SJCRH30 (cell line): Measurements from ENCODE around the gene CYSTM1. TPM values are rescaled to one million over a fixed set of nuclear protein-coding genes. Genes with fewer than 3 reads are reported as not detected.

ENCODE experiments used
- DNase-seq, 2 experiments: peaks; one replicate each; pipeline ENCODE4 v3.0.0-alpha.2; 2015 to 2020
- H3K27ac ChIP-seq: fragments of 250-450 bp; sonication (Bioruptor Pico); 2 replicates; pipeline ENCODE4 v1.5.1; 2020; ENCODE audit warnings: mild to moderate bottlenecking, moderate library complexity
- H3K27me3 ChIP-seq: fragments of 250-450 bp; sonication (Bioruptor Pico); 2 replicates; pipeline ENCODE4 v1.5.1; 2020; ENCODE audit warnings: mild to moderate bottlenecking, moderate library complexity
- H3K36me3 ChIP-seq: fragments of 250-450 bp; sonication (Bioruptor Pico); 2 replicates; pipeline ENCODE4 v1.5.1; 2020; ENCODE audit warnings: mild to moderate bottlenecking, moderate library complexity
- H3K4me1 ChIP-seq: fragments of 250-450 bp; sonication (Bioruptor Pico); 2 replicates; pipeline ENCODE4 v1.5.1; 2020; ENCODE audit warnings: mild to moderate bottlenecking, moderate library complexity
- H3K4me3 ChIP-seq: fragments of 250-450 bp; sonication (Bioruptor Pico); 2 replicates; pipeline ENCODE4 v1.5.1; 2020; ENCODE audit warnings: mild to moderate bottlenecking, moderate library complexity
- H3K9me3 ChIP-seq: fragments of 250-450 bp; sonication (Bioruptor Pico); replicated peaks from 2 replicates; pipeline ENCODE4 v1.5.1; 2020; ENCODE audit warnings: mild to moderate bottlenecking, moderate library complexity
- total RNA-seq: library from RNA; depleted of rRNA; stranded (reverse); fragments of >200 nt; shearing (Covaris generic); gene quantifications from 2 replicates; pipeline ENCODE4 v1.2.3, GENCODE V29; 2014

Gene CYSTM1
- total RNA-seq, 1 experiment from 2014 or later: 10.5 TPM

GRCh38 chr5:140239939-140240700 is 65.1 kb downstream of the CYSTM1 start:
- Histone ChIP-seq H3K27me3 (no peaks in the 10 kb centered on the region), H3K4me3 (no peak overlapping the region), H3K36me3 (peaks cover 4% of the 10 kb centered on the region; the same call in 1 of the 2 replicates), H3K4me1 (peaks cover 17% of the 10 kb centered on the region), H3K27ac (no peak overlapping the region), H3K9me3 (no peaks in the 10 kb centered on the region)
- peak; percentile 61 for DNase-seq

GRCh38 chr5:140240987-140241706 is 66.2 kb downstream of the CYSTM1 start:
- peak; percentile 84 to 85 for DNase-seq
- Histone ChIP-seq H3K27ac (no peak overlapping the region), H3K4me3 (no peak overlapping the region), H3K36me3 (peaks cover 6% of the 10 kb centered on the region; the same call in 1 of the 2 replicates), H3K4me1 (peaks cover 26% of the 10 kb centered on the region), H3K9me3 (no peaks in the 10 kb centered on the region), H3K27me3 (no peaks in the 10 kb centered on the region)

DNA sequence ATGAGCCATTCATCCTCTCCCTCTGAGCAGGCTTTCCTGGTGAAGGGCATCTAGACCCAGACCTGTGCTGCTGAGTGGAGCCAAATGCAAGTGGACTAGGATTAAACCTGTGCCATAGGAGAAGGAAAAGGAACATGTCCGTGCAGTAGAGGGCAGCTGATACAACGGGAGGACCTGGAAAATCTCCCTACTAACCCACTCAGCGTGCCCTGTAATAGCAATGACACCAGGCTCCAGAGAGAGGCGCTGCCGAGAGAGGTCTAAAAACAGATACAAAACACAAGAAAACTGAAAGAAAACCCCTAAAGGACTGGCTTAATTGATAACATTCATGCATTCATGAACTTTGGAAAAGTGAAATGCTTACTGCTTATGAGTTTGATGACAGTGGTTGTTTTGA is 67.1 kb downstream of the CYSTM1 start:
- H3K4me1 ChIP-seq: peaks cover 36% of the 10 kb centered on the region
- H3K27ac ChIP-seq: no peak overlapping the region
- no peak for DNase-seq
- H3K36me3 ChIP-seq: peaks cover 6% of the 10 kb centered on the region; the same call in 1 of the 2 replicates
- no peaks in the 10 kb centered on the region for H3K9me3 ChIP-seq
- H3K4me3 ChIP-seq: no peak overlapping the region
- no peaks in the 10 kb centered on the region for H3K27me3 ChIP-seq

DNA sequence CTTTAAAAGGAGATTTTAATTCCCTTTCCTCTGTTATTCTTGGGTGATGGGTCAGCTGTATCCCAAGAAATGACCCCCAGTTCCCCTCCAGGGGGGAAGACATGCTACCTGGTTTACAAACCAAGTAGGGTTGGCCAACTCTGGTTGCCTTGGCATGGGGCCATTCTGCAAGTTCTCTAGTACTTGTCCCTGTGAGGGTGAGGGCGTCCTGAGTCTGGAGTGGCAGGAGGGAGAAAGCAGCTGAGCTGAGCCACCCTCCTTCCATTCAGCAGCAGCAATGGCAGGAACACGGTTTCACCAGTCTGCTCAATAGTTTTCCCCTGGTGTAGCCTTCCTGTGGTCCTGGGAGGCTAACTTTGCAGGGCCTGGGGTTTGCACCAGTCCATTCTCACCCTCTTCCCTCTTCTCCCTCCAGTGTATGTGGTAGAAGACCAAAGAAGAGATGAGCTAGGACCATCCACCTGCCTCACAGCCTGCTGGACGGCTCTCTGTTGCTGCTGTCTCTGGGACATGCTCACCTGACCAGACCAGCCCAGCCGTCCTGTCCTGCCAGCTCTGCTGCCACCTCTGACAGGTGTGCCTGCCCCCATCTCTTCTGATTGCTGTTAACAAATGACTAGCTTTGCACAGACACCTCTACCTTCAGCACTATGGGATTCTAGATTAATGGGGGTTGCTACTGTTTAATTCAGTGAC is 68.0 kb downstream of the CYSTM1 start:
- Histone ChIP-seq H3K9me3 (no peaks in the 10 kb centered on the region), H3K27ac (no peak overlapping the region), H3K27me3 (no peaks in the 10 kb centered on the region), H3K36me3 (peaks cover 6% of the 10 kb centered on the region; the same call in 1 of the 2 replicates), H3K4me3 (no peak overlapping the region), H3K4me1 (peaks cover 41% of the 10 kb centered on the region)
- no peak for DNase-seq

- Histone ChIP-seq H3K4me3 (no peak overlapping the region), H3K4me1 (peaks cover 41% of the 10 kb centered on the region), H3K36me3 (peaks cover 6% of the 10 kb centered on the region; the same call in 1 of the 2 replicates), H3K27me3 (no peaks in the 10 kb centered on the region), H3K27ac (no peak overlapping the region), H3K9me3 (no peaks in the 10 kb centered on the region)
- DNase-seq: no peak
Observed at GRCh38 chr5:140243706-140244250, 68.8 kb downstream of the CYSTM1 start.

DNA sequence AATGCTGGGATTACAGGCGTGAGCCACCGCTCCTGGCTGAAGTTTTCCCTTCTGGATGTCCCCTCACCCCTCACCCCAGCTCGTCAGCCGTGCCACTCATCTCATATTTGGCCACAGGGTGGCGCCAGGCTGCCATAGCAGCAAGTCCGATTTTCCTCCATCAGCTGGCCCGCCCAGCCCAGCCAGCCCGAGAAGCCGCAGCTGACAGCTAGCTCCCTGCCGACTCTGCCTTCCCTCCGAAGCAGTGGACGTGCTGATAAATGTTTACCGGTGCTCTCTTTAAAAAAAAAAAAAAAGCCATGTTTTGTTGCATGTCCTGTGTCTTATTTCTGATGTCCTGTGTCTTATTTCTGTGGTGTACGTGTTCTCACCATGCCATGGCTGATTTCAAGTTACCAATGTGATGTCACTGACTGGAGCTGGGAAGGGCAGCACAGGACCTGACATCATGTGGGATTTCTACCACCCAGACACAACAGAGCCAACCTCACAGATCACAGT is 69.6 kb downstream of the CYSTM1 start:
- peak; percentile 91 to 92 for DNase-seq
- peaks cover 41% of the 10 kb centered on the region for H3K4me1 ChIP-seq

GRCh38 chr5:140245341-140245740 is 70.4 kb downstream of the CYSTM1 start:
- no peak for DNase-seq
- H3K27ac ChIP-seq: no peak overlapping the region
- H3K36me3 ChIP-seq: peaks cover 6% of the 10 kb centered on the region; the same call in 1 of the 2 replicates
- no peak overlapping the region for H3K4me3 ChIP-seq
- no peaks in the 10 kb centered on the region for H3K27me3 ChIP-seq
- no peaks in the 10 kb centered on the region for H3K9me3 ChIP-seq
- H3K4me1 ChIP-seq: peaks cover 41% of the 10 kb centered on the region

More for the DNA sequence above, 69.6 kb downstream of the CYSTM1 start:
- H3K9me3 ChIP-seq: no peaks in the 10 kb centered on the region
- no peak overlapping the region for H3K27ac ChIP-seq
- H3K27me3 ChIP-seq: no peaks in the 10 kb centered on the region
- peaks cover 6% of the 10 kb centered on the region; the same call in 1 of the 2 replicates for H3K36me3 ChIP-seq
- H3K4me3 ChIP-seq: no peak overlapping the region

DNA sequence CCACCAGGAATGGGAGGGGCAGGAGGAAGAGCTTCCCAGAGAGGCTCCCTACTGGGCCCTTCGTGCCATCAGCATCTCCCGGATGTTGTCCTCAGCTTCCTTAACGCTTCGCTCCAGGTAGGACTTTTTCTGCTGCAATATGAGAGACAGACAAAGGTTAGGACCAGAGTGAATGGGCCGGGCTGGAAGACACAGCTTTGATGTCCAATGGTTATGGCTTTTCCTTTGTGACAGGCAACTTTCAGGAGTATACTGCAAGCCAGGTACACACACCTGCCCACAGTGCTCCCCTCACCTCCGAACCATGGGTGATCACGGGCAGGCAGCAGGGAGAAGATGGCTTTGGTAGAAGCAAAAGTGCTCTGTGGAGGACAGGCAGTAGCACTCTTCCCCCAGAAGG is 70.9 kb downstream of the CYSTM1 start:
- H3K36me3 ChIP-seq: peaks cover 6% of the 10 kb centered on the region; the same call in 1 of the 2 replicates
- H3K9me3 ChIP-seq: no peaks in the 10 kb centered on the region
- H3K4me1 ChIP-seq: peaks cover 42% of the 10 kb centered on the region
- no peak for DNase-seq
- peak overlapping the region; percentile 52 for H3K27ac ChIP-seq
- H3K27me3 ChIP-seq: no peaks in the 10 kb centered on the region
- H3K4me3 ChIP-seq: no peak overlapping the region

GRCh38 chr5:140246378-140247122 is 71.6 kb downstream of the CYSTM1 start:
- H3K36me3 ChIP-seq: peaks cover 6% of the 10 kb centered on the region; the same call in 1 of the 2 replicates
- no peaks in the 10 kb centered on the region for H3K9me3 ChIP-seq
- peak; percentile 59 to 78 for DNase-seq
- no peaks in the 10 kb centered on the region for H3K27me3 ChIP-seq
- H3K27ac ChIP-seq: peak overlapping the region; percentile 52
- no peak overlapping the region for H3K4me3 ChIP-seq
- peaks cover 41% of the 10 kb centered on the region for H3K4me1 ChIP-seq

DNA sequence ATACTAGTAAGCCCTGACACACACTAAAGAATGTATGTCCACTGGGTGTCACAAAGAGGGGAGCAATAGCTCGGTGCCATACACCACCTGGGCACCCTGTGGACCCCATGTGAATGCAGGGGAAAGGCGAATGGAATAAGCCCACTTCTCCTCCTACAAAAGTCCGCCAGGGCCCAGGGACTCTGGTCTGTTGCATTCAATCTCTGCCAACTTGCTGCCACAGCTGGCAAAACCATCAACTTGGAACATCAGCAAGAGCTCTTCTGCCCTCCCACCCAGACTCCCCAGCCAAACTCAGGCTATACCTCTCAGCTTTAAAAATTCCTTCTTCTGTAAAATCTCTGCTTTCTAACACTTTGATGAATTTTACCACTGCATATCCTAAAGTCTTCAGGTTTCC is 73.4 kb downstream of the CYSTM1 start:
- Histone ChIP-seq H3K27ac (no peak overlapping the region), H3K27me3 (no peaks in the 10 kb centered on the region), H3K4me3 (no peak overlapping the region), H3K9me3 (no peaks in the 10 kb centered on the region), H3K36me3 (peaks cover 6% of the 10 kb centered on the region; the same call in 1 of the 2 replicates), H3K4me1 (peaks cover 50% of the 10 kb centered on the region)
- DNase-seq: no peak

DNA sequence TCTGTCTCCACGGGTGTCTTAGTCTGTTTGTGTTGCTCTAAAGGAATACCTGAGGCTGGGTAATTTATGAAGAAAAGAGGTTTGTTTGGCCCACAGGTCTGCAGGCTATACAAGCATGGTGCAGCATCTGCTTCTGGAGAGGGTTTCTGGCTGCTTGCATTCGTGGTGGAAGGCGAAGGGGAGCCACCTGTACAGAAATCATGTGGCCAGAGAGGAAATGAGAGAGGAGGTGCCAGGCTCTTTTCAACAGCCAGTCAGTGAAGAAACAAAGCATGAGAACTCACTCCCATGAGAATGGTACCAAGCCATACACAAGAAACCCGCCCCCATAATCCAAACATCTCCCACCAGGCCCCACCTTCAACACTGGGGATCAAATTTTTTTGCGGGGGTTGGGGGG is 74.5 kb downstream of the CYSTM1 start:
- Histone ChIP-seq H3K36me3 (peaks cover 6% of the 10 kb centered on the region; the same call in 1 of the 2 replicates), H3K4me3 (no peak overlapping the region), H3K9me3 (no peaks in the 10 kb centered on the region), H3K27me3 (no peaks in the 10 kb centered on the region), H3K27ac (no peak overlapping the region), H3K4me1 (peaks cover 50% of the 10 kb centered on the region)
- no peak for DNase-seq

GRCh38 chr5:140250386-140250785 is 75.4 kb downstream of the CYSTM1 start:
- Histone ChIP-seq H3K27ac (no peak overlapping the region), H3K9me3 (no peaks in the 10 kb centered on the region), H3K27me3 (no peaks in the 10 kb centered on the region), H3K36me3 (no peaks in the 10 kb centered on the region), H3K4me3 (no peak overlapping the region), H3K4me1 (peaks cover 42% of the 10 kb centered on the region)
- DNase-seq: no peak

- H3K4me3 ChIP-seq: no peak overlapping the region
- no peaks in the 10 kb centered on the region for H3K27me3 ChIP-seq
- peaks cover 37% of the 10 kb centered on the region for H3K4me1 ChIP-seq
- peak overlapping the region; percentile 30 for H3K27ac ChIP-seq
- H3K9me3 ChIP-seq: no peaks in the 10 kb centered on the region
- H3K36me3 ChIP-seq: no peaks in the 10 kb centered on the region
- peak; percentile 73 to 76 for DNase-seq
Observed at GRCh38 chr5:140251527-140251973, 76.6 kb downstream of the CYSTM1 start.
